ENCODE results near the gene FAM187B.
"Not testable (repeated sequence)": the region's sequence is repeated elsewhere in the genome, so short reads cannot be mapped to it uniquely, and the experiment has no call there.

Gene FAM187B

DNA sequence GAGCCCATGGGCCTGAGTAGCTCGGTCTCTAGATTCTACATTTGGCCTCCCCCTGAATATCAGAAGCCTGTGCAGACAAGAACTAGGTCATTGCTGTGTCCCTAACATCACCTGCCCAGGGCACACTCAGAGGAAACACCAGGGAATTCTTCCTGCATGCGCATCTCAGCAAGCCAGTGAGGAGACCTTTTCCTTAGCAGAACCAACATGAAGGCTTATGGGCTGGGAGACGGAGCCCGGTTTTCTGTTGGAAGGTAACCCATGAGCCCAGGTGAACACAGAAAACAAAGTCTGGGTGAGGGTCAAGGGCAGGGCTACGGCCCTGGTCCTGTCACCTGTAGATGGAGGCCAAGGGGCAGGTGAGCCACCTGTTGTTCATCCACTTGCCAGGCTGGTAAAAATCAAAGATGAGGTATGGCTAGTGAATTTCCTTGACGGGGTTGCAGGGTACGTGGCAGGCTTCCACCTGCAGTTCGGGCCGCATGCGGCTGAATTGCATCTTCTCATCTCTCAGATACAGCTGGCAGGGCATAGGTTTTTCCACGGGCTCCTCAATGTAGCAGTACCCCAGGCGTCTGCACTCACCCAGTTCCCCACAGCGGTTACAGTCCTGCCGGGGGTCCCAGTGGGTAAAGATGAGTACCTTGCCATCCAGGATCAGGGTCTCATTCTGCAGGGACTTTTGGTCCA lies 3.6 kb upstream of the FAM187B start:
- DNase-seq: no peak

DNA sequence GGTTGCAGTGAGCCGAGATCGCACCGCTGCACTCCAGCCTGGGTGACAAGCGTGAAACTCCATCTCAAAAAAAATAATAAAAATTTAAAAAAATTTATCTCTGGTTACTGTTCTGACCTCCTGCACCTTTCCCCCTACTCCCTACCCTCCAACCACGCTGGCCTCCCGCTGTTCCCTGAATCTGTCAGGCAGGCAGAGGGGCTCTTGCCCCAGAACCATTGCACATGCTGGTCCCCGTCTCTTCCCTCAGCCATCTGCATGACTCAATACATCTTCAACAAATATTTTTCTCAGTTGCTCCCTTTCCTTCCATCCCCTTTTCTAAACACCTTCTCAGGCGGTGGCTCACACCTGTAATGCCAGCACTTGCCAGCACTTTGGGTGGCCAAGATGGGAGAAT lies 1.1 kb upstream of the FAM187B start:
- DNase-seq: no peak

DNA sequence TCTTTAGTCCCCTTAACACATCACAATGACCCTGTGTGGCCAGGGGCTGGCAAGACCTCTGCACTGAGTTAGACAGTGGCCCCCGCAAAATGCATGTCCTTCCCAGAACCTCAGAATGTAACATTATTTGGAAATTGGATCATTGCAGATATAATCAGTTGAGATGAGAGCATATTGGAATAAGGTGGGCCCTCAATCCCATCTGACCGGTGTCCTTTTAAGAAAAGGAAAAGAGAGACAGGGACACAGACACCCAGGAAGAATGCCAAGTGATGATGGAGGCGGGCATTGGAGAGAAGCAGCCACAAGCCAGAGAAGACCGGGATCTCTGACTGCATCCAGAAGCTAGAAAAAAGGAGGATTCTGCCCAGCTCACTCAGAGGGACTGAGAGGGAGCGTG lies 1.8 kb downstream of the FAM187B start:
- no peak for DNase-seq

GRCh38 chr19:35225951-35226350 lies 2.6 kb downstream of the FAM187B start:
- DNase-seq: no peak

DNA sequence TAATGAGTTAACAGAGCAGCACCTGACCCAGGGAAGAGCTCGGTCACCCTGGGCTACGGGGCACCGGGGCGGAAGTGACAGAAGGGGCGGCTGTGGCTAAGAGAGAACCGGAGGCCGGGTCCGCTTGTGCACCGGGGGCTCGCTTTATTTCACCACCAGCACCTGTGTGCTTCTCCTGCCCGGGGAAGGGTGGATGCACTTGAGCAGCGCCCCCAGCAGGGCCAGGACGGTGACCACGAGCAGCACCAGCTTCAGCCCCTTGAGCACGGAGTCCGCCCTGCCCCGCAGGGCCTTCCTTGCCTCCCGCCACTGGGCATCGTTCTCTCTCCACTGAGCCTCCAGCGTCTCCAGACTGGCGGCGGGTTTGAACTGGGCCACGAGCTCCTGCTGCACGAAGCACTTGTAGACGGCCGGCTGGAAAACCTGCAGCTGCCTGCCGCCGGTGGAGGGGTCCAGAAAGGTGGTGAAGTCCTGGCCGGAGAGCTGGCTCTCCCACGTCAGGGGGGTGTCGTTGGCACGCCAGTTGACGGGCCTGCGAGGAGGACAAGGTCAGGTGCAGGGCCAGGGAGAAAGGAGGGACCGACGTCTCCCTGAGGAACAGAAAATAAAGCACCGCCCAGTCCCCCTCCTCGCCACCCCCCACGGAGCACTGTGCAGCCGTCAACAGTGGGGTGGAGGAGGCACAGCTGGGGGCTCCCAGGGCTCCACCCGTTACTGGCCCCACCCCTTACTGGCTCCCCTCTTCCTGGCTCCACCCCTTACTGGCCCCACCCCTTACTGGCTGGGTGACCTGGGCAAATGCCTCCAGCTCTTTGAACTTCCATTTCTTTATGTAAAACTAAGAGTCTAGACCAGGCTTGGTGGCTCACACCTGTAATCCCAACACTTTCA lies 3.6 kb downstream of the FAM187B start:
- DNase-seq: no peak

- DNase-seq: no peak
Measured at GRCh38 chr19:35223862-35224505, 4.6 kb downstream of the FAM187B start.

- DNase-seq: no peak
Measured at GRCh38 chr19:35223084-35223790, 5.3 kb downstream of the FAM187B start.

- no peak for DNase-seq
Measured at GRCh38 chr19:35222373-35223015, 6.0 kb downstream of the FAM187B start.

GRCh38 chr19:35220973-35221590 lies 7.5 kb downstream of the FAM187B start:
- DNase-seq: not testable (repeated sequence)

GRCh38 chr19:35220315-35220921 lies 8.1 kb downstream of the FAM187B start:
- no peak for DNase-seq

GRCh38 chr19:35219008-35219407 lies 9.5 kb downstream of the FAM187B start:
- no peak for DNase-seq

GRCh38 chr19:35217649-35217990 lies 10.9 kb downstream of the FAM187B start:
- DNase-seq: no peak

DNA sequence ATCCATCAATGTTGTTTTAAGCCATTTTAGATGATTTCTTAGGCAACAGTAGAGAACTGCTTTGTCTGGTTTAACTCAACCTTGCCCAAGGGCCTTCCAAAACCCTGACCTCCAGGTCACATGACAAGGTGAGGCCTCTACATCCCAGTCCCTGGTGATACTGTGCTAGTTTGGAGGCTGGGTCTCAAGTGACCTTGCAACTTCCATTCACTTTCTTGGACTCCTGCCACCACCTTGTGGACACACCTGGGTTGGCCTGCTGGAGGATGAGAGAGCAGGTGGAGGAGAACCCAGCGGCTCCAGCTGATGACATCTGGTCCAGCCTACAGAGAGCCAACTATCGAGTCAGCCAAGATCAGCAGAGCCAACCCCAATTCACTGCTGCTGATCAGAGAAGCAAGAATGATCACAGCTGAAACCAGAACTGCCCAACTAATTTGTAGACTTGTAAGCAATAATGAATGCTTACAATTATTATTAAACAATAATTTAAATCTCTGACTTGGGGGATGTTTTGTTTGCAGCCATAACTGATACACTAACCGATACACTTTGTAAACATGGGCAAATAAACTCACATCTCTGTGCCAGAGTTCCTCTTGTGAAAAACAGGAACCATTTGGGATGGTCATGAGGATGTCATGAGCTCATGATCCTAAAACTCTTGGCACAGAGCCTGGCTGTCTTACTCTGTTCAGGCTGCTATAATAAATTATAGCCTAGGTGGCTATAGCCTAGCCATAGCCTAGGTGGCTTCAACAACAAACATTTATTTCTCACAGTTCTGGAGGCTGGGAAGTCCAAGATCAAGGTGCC lies 11.5 kb downstream of the FAM187B start:
- DNase-seq: no peak

DNA sequence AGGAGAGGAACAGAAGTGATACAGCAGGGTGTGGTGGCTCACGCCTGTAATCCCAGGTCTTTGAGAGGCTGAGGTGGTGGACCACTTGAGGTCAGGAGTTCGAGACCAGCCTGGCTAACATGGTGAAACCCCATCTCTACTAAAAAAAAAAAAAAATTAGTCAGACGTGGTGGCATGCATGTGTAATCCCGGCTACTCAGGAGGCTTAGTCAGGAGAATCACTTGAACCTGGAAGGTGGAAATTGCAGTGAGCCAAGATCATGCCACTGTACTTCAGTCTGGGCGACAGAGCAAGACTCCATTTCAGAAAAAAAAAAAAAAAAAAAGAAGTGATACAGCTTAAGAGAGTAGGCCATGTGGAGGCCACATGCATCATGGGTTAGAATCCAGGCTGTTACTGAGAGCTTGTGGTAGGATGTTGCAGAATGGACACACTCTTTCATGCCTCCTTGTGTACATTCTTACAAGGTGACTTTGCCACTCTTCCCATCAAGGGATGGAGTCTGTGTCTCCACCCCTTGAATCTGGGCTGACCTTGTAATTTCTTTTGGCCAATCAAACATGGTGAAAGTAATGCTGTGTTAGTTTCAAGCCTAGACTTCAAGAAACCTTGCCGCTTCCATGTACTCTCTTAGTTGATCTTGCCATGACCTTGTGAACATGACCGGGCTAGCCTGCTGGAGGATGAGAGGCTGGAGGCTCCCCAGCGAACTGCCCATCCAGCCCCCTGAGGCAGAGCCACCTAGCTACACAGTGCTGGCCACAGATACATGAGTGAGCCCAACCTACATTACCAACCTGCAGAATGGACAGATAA lies 12.3 kb downstream of the FAM187B start:
- no peak for DNase-seq

DNA sequence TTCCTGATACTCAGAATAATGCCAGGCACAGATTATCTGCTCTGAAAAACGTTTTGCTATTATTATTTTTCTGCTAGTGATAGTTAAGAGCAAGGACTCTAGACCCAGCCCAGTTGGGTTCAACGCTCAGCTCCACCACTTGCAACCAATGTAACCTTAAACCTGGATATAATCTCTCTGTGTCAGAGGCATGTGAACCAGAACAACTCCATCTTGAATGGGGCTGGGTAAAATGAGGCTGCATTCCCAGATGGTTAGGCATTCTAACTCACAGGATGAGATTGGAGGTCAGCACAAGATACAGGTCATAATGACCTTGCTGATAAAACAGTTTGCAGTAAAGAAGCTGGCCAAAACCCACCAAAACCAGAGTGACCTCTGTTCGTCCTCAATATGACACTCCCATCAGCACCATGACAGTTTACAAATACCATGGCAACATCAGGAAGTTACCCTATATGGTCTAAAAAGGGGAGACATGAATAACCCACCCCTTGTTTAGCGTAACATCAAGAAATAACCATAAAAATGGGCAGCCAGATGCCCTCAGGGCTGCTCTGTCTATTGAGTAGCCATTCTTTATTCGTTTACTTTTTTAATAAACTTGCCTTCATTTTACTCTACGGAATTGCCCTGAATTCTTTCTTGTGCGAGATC lies 13.6 kb downstream of the FAM187B start:
- no peak for DNase-seq

- DNase-seq: peak; percentile 51
Measured at GRCh38 chr19:35213663-35214632, 14.6 kb downstream of the FAM187B start.

- no peak for DNase-seq
Measured at GRCh38 chr19:35212241-35212640, 16.3 kb downstream of the FAM187B start.

Measured in right hindlimb (tissue), 1 donor.